Ectodermal cell (in vitro differentiated cells): ENCODE data around the gene GDF3.
"Not testable (repeated sequence)": the region's sequence is repeated elsewhere in the genome, so short reads cannot be mapped to it uniquely, and the experiment has no call there.

ENCODE experiments used
- H3K27ac ChIP-seq: 2 replicates; pipeline ENCODE4 v1.7.0; 2013; ENCODE audit warnings: mild to moderate bottlenecking, low read depth, low read length; ENCODE audit not compliant: insufficient read depth, poor library complexity, severe bottlenecking
- H3K27me3 ChIP-seq: 2 replicates; pipeline ENCODE4 v1.7.0; 2013; ENCODE audit warnings: mild to moderate bottlenecking, low read length; ENCODE audit not compliant: insufficient read depth, control insufficient read depth, poor library complexity, severe bottlenecking
- H3K36me3 ChIP-seq: one replicate; pipeline ENCODE4 v1.7.0; 2013; ENCODE audit warnings: low read length; ENCODE audit not compliant: control insufficient read depth, insufficient read depth
- H3K4me1 ChIP-seq: one replicate; pipeline ENCODE4 v1.7.0; 2013; ENCODE audit warnings: low read length; ENCODE audit not compliant: control insufficient read depth, insufficient read depth
- H3K4me3 ChIP-seq: 2 replicates; pipeline ENCODE4 v1.7.0; 2013; ENCODE audit warnings: low read depth, low read length, control low read depth; ENCODE audit not compliant: insufficient read depth
- H3K9me3 ChIP-seq: 2 replicates; pipeline ENCODE4 v1.7.0; 2013; ENCODE audit warnings: mild to moderate bottlenecking, low read length, moderate library complexity; ENCODE audit not compliant: control insufficient read depth
- WGBS, 2 experiments: methylation state at CpG; one replicate each; pipeline ENCODE4 v1.1.7; 2013; ENCODE audit warnings: missing lambda C conversion rate in 2 of 2; 5-methylcytosine and 5-hydroxymethylcytosine counted together

GDF3 gene

DNA sequence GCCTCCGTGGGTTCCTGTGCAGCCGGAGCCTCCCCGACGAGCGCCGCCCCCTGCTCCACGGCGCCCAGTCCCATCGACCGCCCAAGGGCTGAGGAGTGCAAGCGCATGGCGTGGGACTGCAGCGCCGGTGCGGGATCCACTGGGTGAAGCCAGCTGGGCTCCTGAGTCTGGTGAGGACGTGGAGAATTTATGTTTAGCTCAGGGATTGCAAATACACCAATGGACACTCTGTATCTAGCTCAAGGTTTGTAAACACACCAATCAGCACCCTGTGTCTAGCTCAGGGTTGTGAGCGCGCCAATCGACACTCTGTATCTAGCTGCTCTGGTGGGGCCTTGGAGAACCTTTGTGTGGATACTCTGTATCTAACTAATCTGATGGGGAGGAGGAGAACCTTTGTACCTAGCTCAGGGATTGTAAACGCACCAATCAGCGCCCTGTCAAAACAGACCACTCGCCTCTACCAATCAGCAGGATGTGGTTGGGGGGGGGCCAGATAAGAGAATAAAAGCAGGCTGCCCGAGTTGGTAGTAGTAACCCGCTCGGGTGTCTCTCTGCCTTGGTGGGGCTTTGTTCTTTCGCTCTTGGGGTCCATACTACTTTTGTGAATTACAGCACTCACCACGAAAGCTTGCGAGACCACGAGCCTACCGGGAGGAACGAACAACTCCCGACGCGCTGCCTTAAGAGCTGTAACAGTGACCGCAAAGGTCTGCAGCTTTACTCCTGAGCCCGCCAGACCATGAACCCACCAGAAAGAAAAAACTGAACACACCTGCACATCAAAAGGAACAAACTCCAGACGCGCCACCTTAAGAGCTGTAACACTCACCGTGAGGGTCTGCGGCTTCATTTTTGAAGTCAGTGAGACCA is 55.2 kb downstream of the GDF3 start:
- not testable (repeated sequence) for H3K9me3 ChIP-seq, H3K36me3 ChIP-seq, H3K27ac ChIP-seq, H3K27me3 ChIP-seq, H3K4me3 ChIP-seq
- WGBS, 2 experiments: 90 to 91% methylated on average over 37 to 40 of the region's 40 CpGs
- H3K4me1 ChIP-seq: peaks cover 10% of the 10 kb centered on the region
